Mammary epithelial cell (primary cell): ENCODE measurements around the gene TIAM2.

Experiments used
- CTCF ChIP-seq, 2 donors: IDR thresholded peaks in 1 of 2; conservative IDR thresholded peaks in 1 of 2; 2 replicates each; pipeline ENCODE4 v1.5.1; 2011 to 2012; ENCODE audit warnings: inconsistent platforms in 2 of 2, low read length in 2 of 2, mild to moderate bottlenecking in 2 of 2, control low read depth in 1 of 2, low read depth in 1 of 2; ENCODE audit not compliant: insufficient read depth in 1 of 2; ENCODE audit errors: extremely low read depth in 1 of 2
- EZH2 ChIP-seq: IDR thresholded peaks from 2 replicates; pipeline ENCODE4 v1.6.1; 2012; ENCODE audit warnings: low read length, inconsistent platforms, borderline replicate concordance

- TF ChIP-seq CTCF (conservative IDR thresholded peaks at IDR 0.05 in 1 of 2, IDR thresholded peaks at IDR 0.05 in 1 of 2; ENCODE audit: extremely low read depth in 1 of 2, insufficient read depth in 1 of 2, low read depth in 1 of 2, low read length in 2 of 2), result no peak
- TF ChIP-seq EZH2, result no peak
Observed at GRCh38 chr6:155042983-155043382, 47.9 kb downstream of the TIAM2 start.
